Upper lobe of right lung (tissue), 1 donor: ENCODE results near the gene DOCK2. TPM values are rescaled to one million over a fixed set of nuclear protein-coding genes. Genes with fewer than 3 reads are reported as not detected.

Source experiments
- ATAC-seq: fragments of 200-7000 bp; cut with Tn5 transposase; one replicate; pipeline ENCODE4 v1.9.1; 2020; ENCODE audit warnings: mild to moderate bottlenecking, moderate library complexity
- DNase-seq: peaks from one replicate; pipeline ENCODE4 v3.0.0-alpha.2; 2020
- H3K27ac ChIP-seq: fragments of 200-600 bp; one replicate; pipeline ENCODE4 v1.8.0; 2022
- H3K27me3 ChIP-seq: fragments of 200-600 bp; one replicate; pipeline ENCODE4 v1.8.0; 2022; ENCODE audit warnings: mild to moderate bottlenecking
- H3K36me3 ChIP-seq: fragments of 200-600 bp; one replicate; pipeline ENCODE4 v1.8.0; 2022
- H3K4me1 ChIP-seq: fragments of 200-600 bp; one replicate; pipeline ENCODE4 v1.8.0; 2022
- H3K4me3 ChIP-seq: fragments of 200-600 bp; one replicate; pipeline ENCODE4 v1.8.0; 2022; ENCODE audit warnings: mild to moderate bottlenecking
- H3K9me3 ChIP-seq: fragments of 200-600 bp; one replicate; pipeline ENCODE4 v1.8.0; 2022
- CTCF ChIP-seq: fragments of 200-600 bp; IDR thresholded peaks from one replicate; pipeline ENCODE4 v1.8.0; 2022; ENCODE audit warnings: antibody characterized with exemption
- intact Hi-C: fragments of 100-400 bp; cut with DNase I; formaldehyde crosslinking; loops from one replicate; pipeline ENCODE4 v1.11.0; 2022
- total RNA-seq: library from RNA; stranded (reverse); fragmentation: NEBNext Ultra II Directional; extraction: Animal tissue kit (Norgen Biotek cat#: 25700); gene quantifications from one replicate; pipeline ENCODE4 v1.2.1, GENCODE V29; 2021
- donor health status: DM: no; HTN: yes; CAD: no; lungs with severe emphysema.

DOCK2 gene
- total RNA-seq, 1 donor from 2014 or later: 65.4 TPM

GRCh38 chr5:169935762-169936161, 298.7 kb downstream of the DOCK2 start:
- intact Hi-C loops: no loop called here
- no peak overlapping the region for H3K4me3 ChIP-seq
- ATAC-seq: no peak

GRCh38 chr5:169938439-169938838, 301.4 kb downstream of the DOCK2 start:
- ATAC-seq (no peak), DNase-seq (no peak)
- Histone ChIP-seq H3K4me3 (no peak overlapping the region), H3K36me3 (no peaks in the 10 kb centered on the region), H3K27me3 (no peaks in the 10 kb centered on the region), H3K27ac (no peak overlapping the region), H3K9me3 (no peaks in the 10 kb centered on the region), H3K4me1 (no peaks in the 10 kb centered on the region)
- TF ChIP-seq CTCF: no peak
- intact Hi-C loops: no loop called here

More at GRCh38 chr5:169935762-169936161, 298.7 kb downstream of the DOCK2 start:
- no peak for DNase-seq
- Histone ChIP-seq H3K9me3 (no peaks in the 10 kb centered on the region), H3K27me3 (no peaks in the 10 kb centered on the region), H3K36me3 (no peaks in the 10 kb centered on the region), H3K27ac (no peak overlapping the region), H3K4me1 (no peaks in the 10 kb centered on the region)
- TF ChIP-seq CTCF: no peak

- TF ChIP-seq CTCF: no peak
- intact Hi-C loops: no loop called here
- Histone ChIP-seq H3K36me3 (no peaks in the 10 kb centered on the region), H3K4me3 (no peak overlapping the region), H3K9me3 (no peaks in the 10 kb centered on the region), H3K27me3 (no peaks in the 10 kb centered on the region), H3K27ac (no peak overlapping the region), H3K4me1 (no peaks in the 10 kb centered on the region)
- ATAC-seq: no peak
- no peak for DNase-seq
Measured at GRCh38 chr5:169939731-169940130, 302.7 kb downstream of the DOCK2 start.

GRCh38 chr5:169941542-169941941, 304.5 kb downstream of the DOCK2 start:
- Histone ChIP-seq H3K27ac (no peak overlapping the region), H3K4me3 (no peak overlapping the region), H3K9me3 (no peaks in the 10 kb centered on the region), H3K36me3 (no peaks in the 10 kb centered on the region), H3K4me1 (no peaks in the 10 kb centered on the region), H3K27me3 (no peaks in the 10 kb centered on the region)
- DNase-seq (no peak), ATAC-seq (no peak)
- TF ChIP-seq CTCF: no peak
- intact Hi-C loops: no loop called here

GRCh38 chr5:169942181-169942580, 305.1 kb downstream of the DOCK2 start:
- DNase-seq: no peak
- no peak for TF ChIP-seq CTCF
- ATAC-seq: no peak
- intact Hi-C loops: no loop called here
- H3K36me3 ChIP-seq: no peaks in the 10 kb centered on the region
- no peaks in the 10 kb centered on the region for H3K27me3 ChIP-seq
- no peaks in the 10 kb centered on the region for H3K9me3 ChIP-seq
- H3K4me1 ChIP-seq: no peaks in the 10 kb centered on the region
- no peak overlapping the region for H3K27ac ChIP-seq
- H3K4me3 ChIP-seq: no peak overlapping the region

GRCh38 chr5:169943026-169943425, 306.0 kb downstream of the DOCK2 start:
- DNase-seq (no peak), ATAC-seq (no peak)
- H3K27ac ChIP-seq: no peak overlapping the region
- intact Hi-C loops: no loop called here
- TF ChIP-seq CTCF: no peak
- no peak overlapping the region for H3K4me3 ChIP-seq
- H3K27me3 ChIP-seq: no peaks in the 10 kb centered on the region
- no peaks in the 10 kb centered on the region for H3K36me3 ChIP-seq
- no peaks in the 10 kb centered on the region for H3K9me3 ChIP-seq
- no peaks in the 10 kb centered on the region for H3K4me1 ChIP-seq
